Endothelial cell (in vitro differentiated cells): Measurements from ENCODE around the gene SHROOM1. TPM values are rescaled to one million over a fixed set of nuclear protein-coding genes. Genes with fewer than 3 reads are reported as not detected.

Experiments
- DNase-seq: peaks from one replicate; pipeline ENCODE4 v3.0.0; 2021; ENCODE audit warnings: low spot score
- H3K27ac Mint-ChIP-seq: one replicate; pipeline ENCODE4 v1.8.0; 2021; ENCODE audit warnings: mixed read lengths, inconsistent platforms; ENCODE audit not compliant: unreplicated experiment
- H3K27me3 Mint-ChIP-seq: one replicate; pipeline ENCODE4 v1.8.0; 2021; ENCODE audit warnings: mild to moderate bottlenecking, moderate library complexity, mixed read lengths, inconsistent platforms; ENCODE audit not compliant: unreplicated experiment
- H3K36me3 Mint-ChIP-seq: one replicate; pipeline ENCODE4 v1.8.0; 2021; ENCODE audit warnings: mild to moderate bottlenecking, low read depth, mixed read lengths, inconsistent platforms; ENCODE audit not compliant: unreplicated experiment
- H3K4me1 Mint-ChIP-seq: one replicate; pipeline ENCODE4 v1.8.0; 2021; ENCODE audit warnings: mild to moderate bottlenecking, mixed read lengths, inconsistent platforms; ENCODE audit not compliant: unreplicated experiment
- H3K4me3 Mint-ChIP-seq: one replicate; pipeline ENCODE4 v1.8.0; 2021; ENCODE audit warnings: mild to moderate bottlenecking, mixed read lengths, inconsistent platforms; ENCODE audit not compliant: unreplicated experiment
- H3K9me3 Mint-ChIP-seq: one replicate; pipeline ENCODE4 v1.8.0; 2021; ENCODE audit warnings: mixed read lengths, inconsistent platforms; ENCODE audit not compliant: unreplicated experiment
- total RNA-seq: library from RNA; stranded (reverse); fragmentation: NEBNext Ultra II Directional; extraction: Animal tissue kit (Norgen Biotek cat#: 25700); gene quantifications from one replicate; pipeline ENCODE4 v1.2.1, GENCODE V29; 2021; ENCODE audit not compliant: unreplicated experiment
- TF ChIP-seq, protein P1 (sequence below): fragments of 200-600 bp; sonication (generic); IDR thresholded peaks from one replicate; pipeline ENCODE4 v1.5.0; 2021; ENCODE audit warnings: antibody characterized with exemption; ENCODE audit not compliant: unreplicated experiment

SHROOM1 gene
- total RNA-seq, 1 donor from 2014 or later, result 5.6 TPM

GRCh38 chr5:132819468-132819867 is 11.0 kb downstream of the SHROOM1 start:
- peaks cover 4% of the 10 kb centered on the region for H3K27me3 Mint-ChIP-seq
- no peaks in the 10 kb centered on the region for H3K9me3 Mint-ChIP-seq
- no peak overlapping the region for H3K4me3 Mint-ChIP-seq

GRCh38 chr5:132817011-132817410 is 13.4 kb downstream of the SHROOM1 start:
- Mint-ChIP-seq H3K4me1 (peaks cover 6% of the 10 kb centered on the region), H3K4me3 (no peak overlapping the region), H3K27ac (no peak overlapping the region), H3K36me3 (no peaks in the 10 kb centered on the region), H3K27me3 (peaks cover 8% of the 10 kb centered on the region), H3K9me3 (no peaks in the 10 kb centered on the region)
- TF ChIP-seq, protein P1, sequence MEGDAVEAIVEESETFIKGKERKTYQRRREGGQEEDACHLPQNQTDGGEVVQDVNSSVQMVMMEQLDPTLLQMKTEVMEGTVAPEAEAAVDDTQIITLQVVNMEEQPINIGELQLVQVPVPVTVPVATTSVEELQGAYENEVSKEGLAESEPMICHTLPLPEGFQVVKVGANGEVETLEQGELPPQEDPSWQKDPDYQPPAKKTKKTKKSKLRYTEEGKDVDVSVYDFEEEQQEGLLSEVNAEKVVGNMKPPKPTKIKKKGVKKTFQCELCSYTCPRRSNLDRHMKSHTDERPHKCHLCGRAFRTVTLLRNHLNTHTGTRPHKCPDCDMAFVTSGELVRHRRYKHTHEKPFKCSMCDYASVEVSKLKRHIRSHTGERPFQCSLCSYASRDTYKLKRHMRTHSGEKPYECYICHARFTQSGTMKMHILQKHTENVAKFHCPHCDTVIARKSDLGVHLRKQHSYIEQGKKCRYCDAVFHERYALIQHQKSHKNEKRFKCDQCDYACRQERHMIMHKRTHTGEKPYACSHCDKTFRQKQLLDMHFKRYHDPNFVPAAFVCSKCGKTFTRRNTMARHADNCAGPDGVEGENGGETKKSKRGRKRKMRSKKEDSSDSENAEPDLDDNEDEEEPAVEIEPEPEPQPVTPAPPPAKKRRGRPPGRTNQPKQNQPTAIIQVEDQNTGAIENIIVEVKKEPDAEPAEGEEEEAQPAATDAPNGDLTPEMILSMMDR, result no peak
- no peak for DNase-seq

More at GRCh38 chr5:132819468-132819867, 11.0 kb downstream of the SHROOM1 start:
- TF ChIP-seq, protein P1, result no peak
- Mint-ChIP-seq H3K36me3 (no peaks in the 10 kb centered on the region), H3K4me1 (no peaks in the 10 kb centered on the region), H3K27ac (no peak overlapping the region)
- no peak for DNase-seq

- Mint-ChIP-seq H3K4me1 (peaks cover 6% of the 10 kb centered on the region), H3K9me3 (no peaks in the 10 kb centered on the region), H3K27me3 (peaks cover 6% of the 10 kb centered on the region), H3K27ac (no peak overlapping the region), H3K4me3 (no peak overlapping the region), H3K36me3 (no peaks in the 10 kb centered on the region)
- TF ChIP-seq, protein P1, result no peak
- DNase-seq, result no peak
These were observed 13.9 kb downstream of the SHROOM1 start for GRCh38 chr5:132816554-132816953.

GRCh38 chr5:132816083-132816482 is 14.4 kb downstream of the SHROOM1 start:
- peaks cover 6% of the 10 kb centered on the region for H3K27me3 Mint-ChIP-seq
- H3K4me3 Mint-ChIP-seq, result no peak overlapping the region
- H3K4me1 Mint-ChIP-seq, result peaks cover 6% of the 10 kb centered on the region
- DNase-seq, result no peak
- H3K36me3 Mint-ChIP-seq, result no peaks in the 10 kb centered on the region
- no peak overlapping the region for H3K27ac Mint-ChIP-seq
- TF ChIP-seq, protein P1, result no peak
- no peaks in the 10 kb centered on the region for H3K9me3 Mint-ChIP-seq

GRCh38 chr5:132815454-132815853 is 15.0 kb downstream of the SHROOM1 start:
- H3K4me3 Mint-ChIP-seq, result no peak overlapping the region

More at GRCh38 chr5:132815454-132815853, 15.0 kb downstream of the SHROOM1 start:
- TF ChIP-seq, protein P1, result no peak
- H3K9me3 Mint-ChIP-seq, result no peaks in the 10 kb centered on the region
- peaks cover 6% of the 10 kb centered on the region for H3K27me3 Mint-ChIP-seq
- DNase-seq, result no peak
- H3K36me3 Mint-ChIP-seq, result no peaks in the 10 kb centered on the region
- peaks cover 6% of the 10 kb centered on the region for H3K4me1 Mint-ChIP-seq
- no peak overlapping the region for H3K27ac Mint-ChIP-seq
